SK-N-SH treated with all-trans-retinoic acid at 6 μM for 48 hours (cell line): ENCODE results near the gene TEC.
"Not testable (repeated sequence)": the region's sequence is repeated elsewhere in the genome, so short reads cannot be mapped to it uniquely, and the experiment has no call there.

Experiments used
- ATAC-seq: fragments of 200-7000 bp; cut with Tn5 transposase; 3 replicates; pipeline ENCODE4 v1.9.1; 2020; ENCODE audit warnings: mild to moderate bottlenecking, moderate library complexity
- ARNTL ChIP-seq: fragments of 450-650 bp; formaldehyde crosslinking; IDR thresholded peaks from 2 replicates; pipeline ENCODE4 v1.5.0; 2020; ENCODE audit warnings: low read depth, mild to moderate bottlenecking, moderate library complexity, borderline replicate concordance
- BACH2 ChIP-seq: fragments of 250-450 bp; sonication (Bioruptor Pico); IDR thresholded peaks from 2 replicates; pipeline ENCODE4 v1.9.0; 2021; ENCODE audit warnings: mild to moderate bottlenecking, borderline replicate concordance
- CREB5 ChIP-seq: fragments of 250-450 bp; sonication (Bioruptor Pico); IDR thresholded peaks from 2 replicates; pipeline ENCODE4 v1.5.1; 2020; ENCODE audit warnings: low read depth, mild to moderate bottlenecking, moderate library complexity
- CSDC2 ChIP-seq: fragments of 250-450 bp; sonication (Bioruptor Pico); IDR thresholded peaks from 2 replicates; pipeline ENCODE4 v1.5.0; 2020; ENCODE audit warnings: mild to moderate bottlenecking, moderate library complexity
- ESRRG ChIP-seq: fragments of 250-450 bp; sonication (Bioruptor Pico); IDR thresholded peaks from 2 replicates; pipeline ENCODE4 v1.6.1; 2021; ENCODE audit warnings: mild to moderate bottlenecking
- GLIS3 ChIP-seq: fragments of 250-450 bp; sonication (Bioruptor Pico); IDR thresholded peaks from 2 replicates; pipeline ENCODE4 v1.5.0; 2020; ENCODE audit warnings: mild to moderate bottlenecking, moderate library complexity
- ISL1 ChIP-seq: fragments of 250-450 bp; sonication (Bioruptor Pico); IDR thresholded peaks from 2 replicates; pipeline ENCODE4 v2.1.2; 2022; ENCODE audit warnings: mild to moderate bottlenecking, moderate library complexity
- OSR1 ChIP-seq: fragments of 250-450 bp; sonication (Bioruptor Pico); IDR thresholded peaks from 2 replicates; pipeline ENCODE4 v1.8.0; 2022; ENCODE audit warnings: moderate library complexity, mild to moderate bottlenecking, inconsistent platforms
- PATZ1 ChIP-seq: fragments of 250-450 bp; sonication (Bioruptor Pico); IDR thresholded peaks from 2 replicates; pipeline ENCODE4 v1.8.0; 2020; ENCODE audit warnings: mild to moderate bottlenecking, moderate library complexity, borderline replicate concordance
- RARB ChIP-seq: fragments of 250-450 bp; sonication (Bioruptor Pico); IDR thresholded peaks from 2 replicates; pipeline ENCODE4 v1.8.0; 2021; ENCODE audit warnings: mild to moderate bottlenecking, moderate library complexity
- SNAI2 ChIP-seq: fragments of 250-450 bp; sonication (Bioruptor Pico); IDR thresholded peaks from 2 replicates; pipeline ENCODE4 v1.5.0; 2020; ENCODE audit warnings: mild to moderate bottlenecking, moderate library complexity
- TOX ChIP-seq: fragments of 250-450 bp; sonication (Bioruptor Pico); IDR thresholded peaks from 2 replicates; pipeline ENCODE4 v1.8.0; 2021; ENCODE audit warnings: mild to moderate bottlenecking, moderate library complexity, borderline replicate concordance
- TSHZ2 ChIP-seq: fragments of 250-450 bp; sonication (Bioruptor Pico); IDR thresholded peaks from 2 replicates; pipeline ENCODE4 v1.5.0; 2020; ENCODE audit warnings: mild to moderate bottlenecking, moderate library complexity
- ZC3H10 ChIP-seq: fragments of 250-450 bp; sonication (Bioruptor Pico); IDR thresholded peaks from 2 replicates; pipeline ENCODE4 v1.5.1; 2021; ENCODE audit warnings: mild to moderate bottlenecking, moderate library complexity
- ZFP3 ChIP-seq: fragments of 250-450 bp; sonication (Bioruptor Pico); IDR thresholded peaks from 2 replicates; pipeline ENCODE4 v1.5.0; 2020; ENCODE audit warnings: mild to moderate bottlenecking, moderate library complexity
- ZFP30 ChIP-seq: fragments of 450-650 bp; formaldehyde crosslinking; IDR thresholded peaks from 2 replicates; pipeline ENCODE4 v1.5.0; 2022; ENCODE audit warnings: mild to moderate bottlenecking, moderate library complexity
- ZNF70 ChIP-seq: fragments of 450-650 bp; formaldehyde crosslinking; IDR thresholded peaks from 2 replicates; pipeline ENCODE4 v1.5.0; 2020; ENCODE audit warnings: mild to moderate bottlenecking, moderate library complexity
- TF ChIP-seq, protein P1 (sequence below): fragments of 250-450 bp; sonication (Bioruptor Pico); IDR thresholded peaks from 2 replicates; pipeline ENCODE4 v1.8.0; 2021; ENCODE audit warnings: low read depth, mild to moderate bottlenecking, moderate library complexity, borderline replicate concordance

TEC gene

GRCh38 chr4:48268956-48269860, at the start of gene TEC:
Gene TEC (minus strand): TSS chr4:48269838. CDS start chr4:48228614, 41,224 bp downstream.
- ATAC-seq: peak; percentile 82

DNA sequence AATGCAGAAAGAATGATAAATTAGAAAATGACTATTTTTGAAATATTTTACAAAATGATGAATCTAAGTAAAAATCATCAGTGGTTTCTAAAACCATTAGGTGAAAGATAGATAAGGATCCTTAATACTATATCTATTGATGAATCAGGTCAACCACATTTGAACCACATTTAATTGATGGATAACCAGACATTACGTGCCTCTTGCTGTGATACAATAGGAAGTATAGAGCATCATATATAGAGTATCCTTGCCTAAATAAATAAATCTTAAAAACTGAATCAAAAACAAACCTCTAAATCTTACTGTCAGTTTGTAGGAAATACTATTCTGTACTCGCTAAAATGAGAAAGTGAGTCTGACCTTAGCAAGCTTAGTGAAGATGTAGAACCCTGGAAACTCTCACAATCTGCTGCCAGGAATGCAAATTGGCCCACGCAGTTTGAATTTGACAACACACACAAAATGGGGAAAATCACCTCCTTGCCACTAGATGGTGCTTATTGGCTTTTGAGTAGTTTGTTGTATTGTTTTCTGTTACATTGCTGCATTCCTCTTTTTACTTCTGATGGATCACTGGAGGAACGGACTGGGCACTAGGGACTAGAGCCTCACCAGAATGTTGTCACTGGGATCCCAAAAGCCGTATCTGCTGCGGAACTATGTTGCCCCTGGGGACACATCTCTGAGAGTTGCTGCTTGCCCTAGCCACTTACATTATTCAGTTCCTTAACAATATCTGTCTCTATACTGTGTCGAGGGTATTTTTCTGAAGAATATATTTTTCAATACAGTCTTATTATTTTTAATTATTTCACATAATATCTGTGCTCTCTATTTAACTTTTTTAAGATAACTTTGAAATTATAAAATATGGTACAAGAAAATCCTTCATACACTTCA, 46.3 kb upstream of the TEC start:
- TF ChIP-seq ESRRG (CRISPR knock-in tag) (no peak), ZC3H10 (no peak), ZFP3 (no peak), ZNF70 (CRISPR knock-in tag) (no peak), ARNTL (no peak), CSDC2 (no peak), ISL1 (no peak), TSHZ2 (CRISPR knock-in tag) (no peak), BACH2 (CRISPR knock-in tag) (no peak), OSR1 (CRISPR knock-in tag) (no peak), ZFP30 (CRISPR knock-in tag) (no peak), GLIS3 (CRISPR knock-in tag) (no peak), PATZ1 (CRISPR knock-in tag) (no peak), CREB5 (CRISPR knock-in tag) (no peak), RARB (CRISPR knock-in tag) (no peak)
- ATAC-seq: peak; percentile 89

More at GRCh38 chr4:48268956-48269860, at the start of gene TEC:
- TF ChIP-seq PATZ1 (CRISPR knock-in tag) (no peak), ZC3H10 (no peak), ZNF70 (CRISPR knock-in tag) (no peak), SNAI2 (CRISPR knock-in tag) (peak; percentile 32; the same call in 1 of the 2 replicates), TOX (CRISPR knock-in tag) (no peak)
- TF ChIP-seq, protein P1, sequence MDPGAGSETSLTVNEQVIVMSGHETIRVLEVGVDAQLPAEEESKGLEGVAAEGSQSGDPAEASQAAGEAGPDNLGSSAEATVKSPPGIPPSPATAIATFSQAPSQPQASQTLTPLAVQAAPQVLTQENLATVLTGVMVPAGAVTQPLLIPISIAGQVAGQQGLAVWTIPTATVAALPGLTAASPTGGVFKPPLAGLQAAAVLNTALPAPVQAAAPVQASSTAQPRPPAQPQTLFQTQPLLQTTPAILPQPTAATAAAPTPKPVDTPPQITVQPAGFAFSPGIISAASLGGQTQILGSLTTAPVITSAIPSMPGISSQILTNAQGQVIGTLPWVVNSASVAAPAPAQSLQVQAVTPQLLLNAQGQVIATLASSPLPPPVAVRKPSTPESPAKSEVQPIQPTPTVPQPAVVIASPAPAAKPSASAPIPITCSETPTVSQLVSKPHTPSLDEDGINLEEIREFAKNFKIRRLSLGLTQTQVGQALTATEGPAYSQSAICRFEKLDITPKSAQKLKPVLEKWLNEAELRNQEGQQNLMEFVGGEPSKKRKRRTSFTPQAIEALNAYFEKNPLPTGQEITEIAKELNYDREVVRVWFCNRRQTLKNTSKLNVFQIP (CRISPR knock-in tag): no peak
- TF ChIP-seq, all 23 proteins: peak for 1

- not testable (repeated sequence) for ATAC-seq
These were observed 45.1 kb upstream of the TEC start for GRCh38 chr4:48314746-48315145.
